GM12874 (cell line): ENCODE results near the gene F7.

Source experiments
- TF ChIP-seq, protein P1 (sequence below): IDR thresholded peaks from 2 replicates; pipeline ENCODE4 v1.5.1; 2011; ENCODE audit warnings: low read depth, mild to moderate bottlenecking, control low read depth, low read length, moderate library complexity; ENCODE audit not compliant: insufficient read depth

The F7 gene

DNA sequence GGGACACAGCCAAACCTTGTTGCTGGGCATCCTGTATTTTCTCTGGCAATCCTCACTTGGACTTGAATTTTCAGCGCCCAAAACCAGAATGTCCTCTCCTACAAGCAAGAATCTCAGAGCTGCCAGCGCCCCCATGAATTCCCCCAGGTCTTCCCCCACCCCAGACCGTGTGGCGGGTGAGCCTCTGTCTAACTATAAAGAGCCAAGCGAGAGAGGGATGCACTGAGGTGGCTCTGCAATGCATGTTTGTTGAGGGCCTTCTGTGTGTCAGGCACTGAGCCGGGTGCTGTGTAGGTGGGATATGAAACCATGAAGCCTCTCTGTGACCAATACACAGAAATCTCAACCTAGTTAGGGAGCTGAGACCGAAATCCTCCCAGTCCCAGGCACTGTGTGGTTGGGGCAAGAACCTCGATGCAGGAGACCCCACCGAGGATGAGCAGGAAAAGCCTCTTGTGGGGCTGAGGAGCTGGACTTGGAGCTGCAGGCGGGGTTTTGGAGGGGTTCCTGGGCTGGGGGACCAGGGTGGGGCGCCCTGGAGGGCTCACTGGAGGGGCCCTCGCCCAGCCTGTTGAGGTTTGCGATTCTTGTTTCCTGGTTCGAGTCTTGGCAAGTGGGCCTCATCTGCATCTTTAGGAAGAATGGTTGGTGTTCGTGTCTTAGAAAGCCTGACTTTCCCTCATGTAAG is 40.5 kb downstream of the F7 start:
- TF ChIP-seq, protein P1, sequence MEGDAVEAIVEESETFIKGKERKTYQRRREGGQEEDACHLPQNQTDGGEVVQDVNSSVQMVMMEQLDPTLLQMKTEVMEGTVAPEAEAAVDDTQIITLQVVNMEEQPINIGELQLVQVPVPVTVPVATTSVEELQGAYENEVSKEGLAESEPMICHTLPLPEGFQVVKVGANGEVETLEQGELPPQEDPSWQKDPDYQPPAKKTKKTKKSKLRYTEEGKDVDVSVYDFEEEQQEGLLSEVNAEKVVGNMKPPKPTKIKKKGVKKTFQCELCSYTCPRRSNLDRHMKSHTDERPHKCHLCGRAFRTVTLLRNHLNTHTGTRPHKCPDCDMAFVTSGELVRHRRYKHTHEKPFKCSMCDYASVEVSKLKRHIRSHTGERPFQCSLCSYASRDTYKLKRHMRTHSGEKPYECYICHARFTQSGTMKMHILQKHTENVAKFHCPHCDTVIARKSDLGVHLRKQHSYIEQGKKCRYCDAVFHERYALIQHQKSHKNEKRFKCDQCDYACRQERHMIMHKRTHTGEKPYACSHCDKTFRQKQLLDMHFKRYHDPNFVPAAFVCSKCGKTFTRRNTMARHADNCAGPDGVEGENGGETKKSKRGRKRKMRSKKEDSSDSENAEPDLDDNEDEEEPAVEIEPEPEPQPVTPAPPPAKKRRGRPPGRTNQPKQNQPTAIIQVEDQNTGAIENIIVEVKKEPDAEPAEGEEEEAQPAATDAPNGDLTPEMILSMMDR: no peak

- TF ChIP-seq, protein P1: no peak
These were observed 41.2 kb downstream of the F7 start for GRCh38 chr13:113146750-113147149.

DNA sequence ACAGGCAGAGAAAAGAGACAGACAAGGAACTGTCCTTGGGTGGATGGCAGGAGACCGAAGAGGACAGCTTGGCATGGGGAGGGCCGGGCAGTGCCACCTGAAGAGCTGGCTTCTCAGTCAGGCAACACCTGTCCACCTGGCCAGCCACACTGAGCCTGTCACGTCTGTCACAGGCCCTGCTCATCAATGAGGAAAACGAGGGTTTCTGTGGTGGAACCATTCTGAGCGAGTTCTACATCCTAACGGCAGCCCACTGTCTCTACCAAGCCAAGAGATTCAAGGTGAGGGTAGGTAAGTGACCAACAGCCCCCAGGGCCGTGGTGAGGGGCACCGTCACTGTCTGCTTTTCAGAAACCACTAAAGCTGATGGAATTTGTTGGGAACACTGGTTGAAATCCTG is 41.6 kb downstream of the F7 start:
- TF ChIP-seq, protein P1: no peak

DNA sequence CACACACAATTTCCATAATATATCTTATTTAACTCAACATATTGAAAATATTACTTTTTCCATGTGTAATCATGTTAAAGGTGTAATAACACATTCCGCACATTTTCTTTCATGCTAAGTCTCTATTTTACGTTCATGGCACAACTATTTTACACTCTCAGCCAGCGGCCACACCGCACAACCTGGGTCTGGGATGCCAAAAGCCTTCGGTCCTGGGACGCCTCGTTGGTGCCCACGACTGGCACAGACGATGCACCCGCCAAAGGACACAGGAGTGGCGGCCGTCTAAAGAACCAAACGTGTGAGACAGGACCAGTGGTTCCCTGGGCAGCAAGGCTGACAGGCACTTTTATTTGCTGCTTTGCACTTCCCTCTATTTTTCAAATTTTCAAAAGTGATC is 42.8 kb downstream of the F7 start:
- TF ChIP-seq, protein P1: no peak

- TF ChIP-seq, protein P1: no peak
These were observed 43.4 kb downstream of the F7 start for GRCh38 chr13:113148940-113149503.

GRCh38 chr13:113149711-113150549 is 44.3 kb downstream of the F7 start:
- TF ChIP-seq, protein P1: no peak

DNA sequence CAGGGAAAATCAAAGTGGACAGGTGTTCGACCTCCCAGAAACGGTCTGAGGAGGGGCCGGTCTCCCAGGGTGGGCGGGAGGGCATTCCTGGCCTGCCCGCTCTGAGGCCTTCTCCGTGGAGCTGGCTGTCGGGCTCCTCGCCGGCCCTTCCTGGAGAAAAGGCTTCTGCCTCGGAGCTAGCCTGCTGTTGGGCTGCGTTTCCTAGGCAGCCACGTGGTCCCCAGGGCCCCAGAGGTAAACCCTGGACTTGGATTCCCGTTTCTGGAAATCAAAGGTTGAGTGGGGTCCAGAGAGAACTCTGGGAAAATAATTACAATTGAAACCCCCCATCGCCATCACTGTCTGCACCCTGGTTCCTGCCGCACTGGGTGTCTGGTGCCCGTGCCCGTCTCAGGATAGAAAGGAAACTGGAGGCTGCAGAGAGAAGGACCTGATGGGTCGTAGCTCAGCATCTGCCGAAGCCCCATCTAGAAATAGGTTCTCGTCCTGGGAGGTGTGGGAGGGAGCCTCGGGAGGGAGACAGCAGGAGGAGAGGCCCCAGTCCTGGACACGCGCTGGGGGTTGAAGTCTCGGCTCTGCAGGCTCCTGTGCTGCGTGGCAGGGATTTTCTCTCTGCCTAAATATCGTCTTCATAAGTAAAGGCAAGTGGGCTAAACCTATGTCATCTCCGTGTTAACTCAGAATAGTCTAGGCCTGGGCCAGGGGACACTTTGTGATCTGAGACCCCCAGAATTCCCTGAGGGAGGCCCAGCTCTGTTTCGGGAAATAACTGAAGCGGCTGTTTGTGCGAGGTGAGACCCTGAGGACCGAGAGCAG is 45.2 kb downstream of the F7 start:
- TF ChIP-seq, protein P1: no peak
